Ammon's horn (tissue), 1 donor: ENCODE results near the gene ARID3A.
"Not testable (repeated sequence)": the region's sequence is repeated elsewhere in the genome, so short reads cannot be mapped to it uniquely, and the experiment has no call there.

Experiments used
- DNase-seq: peaks from one replicate; pipeline ENCODE4 v3.0.0-alpha.2; 2016; ENCODE audit warnings: low spot score

Gene ARID3A

GRCh38 chr19:947707-948539 is 22.1 kb downstream of the ARID3A start:
- DNase-seq = peak; percentile 62

GRCh38 chr19:948842-949496 is 23.1 kb downstream of the ARID3A start:
- DNase-seq = no peak

- DNase-seq = no peak
These were observed 24.7 kb downstream of the ARID3A start for GRCh38 chr19:950352-951066.

GRCh38 chr19:952049-952679 is 26.3 kb downstream of the ARID3A start:
- DNase-seq = no peak

GRCh38 chr19:952680-953444 is 27.0 kb downstream of the ARID3A start:
- no peak for DNase-seq

GRCh38 chr19:953445-954271 is 27.8 kb downstream of the ARID3A start:
- DNase-seq = no peak

- no peak for DNase-seq
These were observed 28.4 kb downstream of the ARID3A start for GRCh38 chr19:954272-954671.

GRCh38 chr19:954672-955494 is 29.0 kb downstream of the ARID3A start:
- DNase-seq = no peak

GRCh38 chr19:955803-956765 is 30.2 kb downstream of the ARID3A start:
- no peak for DNase-seq

- DNase-seq = no peak
These were observed 31.1 kb downstream of the ARID3A start for GRCh38 chr19:956766-957440.

GRCh38 chr19:957578-957977 is 31.7 kb downstream of the ARID3A start:
- not testable (repeated sequence) for DNase-seq

GRCh38 chr19:958967-959855 is 33.4 kb downstream of the ARID3A start:
- peak; percentile 43 for DNase-seq

GRCh38 chr19:960020-960419 is 34.2 kb downstream of the ARID3A start:
- DNase-seq = no peak

GRCh38 chr19:960601-960938 is 34.7 kb downstream of the ARID3A start:
- DNase-seq = no peak

GRCh38 chr19:961866-962620 is 36.2 kb downstream of the ARID3A start:
- DNase-seq = no peak

GRCh38 chr19:962683-963400 is 37.0 kb downstream of the ARID3A start:
- no peak for DNase-seq
